ENCODE data around the gene DNAH9. TPM values are rescaled to one million over a fixed set of nuclear protein-coding genes. Genes with fewer than 3 reads are reported as not detected.

The DNAH9 gene
- total and polyA plus RNA-seq, 2 donors from 2014 or later = 3.7 to 6.9 TPM

DNA sequence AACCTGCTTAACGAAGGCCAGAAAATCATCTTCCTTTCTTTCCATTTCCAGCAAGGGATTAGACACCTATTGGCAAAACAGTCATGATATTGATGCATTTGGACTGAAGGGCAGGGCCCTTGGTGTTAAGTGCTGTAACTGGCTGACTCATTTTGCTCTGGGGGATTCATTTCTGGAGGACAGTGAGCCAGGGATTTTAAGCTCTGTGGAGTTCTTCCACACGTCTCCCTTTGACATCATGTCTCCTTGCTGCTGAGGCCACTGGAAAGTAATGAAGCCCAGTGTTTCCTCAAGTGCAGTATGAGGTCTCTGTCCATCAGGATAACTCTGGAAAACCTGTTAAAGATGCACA, 42.2 kb downstream of the DNAH9 start:
- no peak for DNase-seq
- Histone ChIP-seq H3K27ac (ENCODE audit: low read depth in 2 of 2, low read length in 2 of 2) (no peak overlapping the region), H3K27me3 (ENCODE audit: control insufficient read depth, insufficient read depth, low read length) (no peaks in the 10 kb centered on the region), H3K9ac (ENCODE audit: low read length in 3 of 3) (no peak overlapping the region), H3K4me1 (ENCODE audit: control insufficient read depth in 2 of 3, insufficient read depth in 2 of 3, low read depth in 1 of 3, low read length in 3 of 3) (no peaks in the 10 kb centered on the region), H3K36me3 (ENCODE audit: control insufficient read depth in 2 of 3, insufficient read depth in 3 of 3, low read length in 3 of 3) (no peaks in the 10 kb centered on the region), H3K9me3 (ENCODE audit: control insufficient read depth in 2 of 3, insufficient read depth in 1 of 3, low read length in 3 of 3) (no peaks in the 10 kb centered on the region), H3K4me3 (ENCODE audit: low read length in 3 of 3) (no peak overlapping the region)
- TF ChIP-seq, protein P1, sequence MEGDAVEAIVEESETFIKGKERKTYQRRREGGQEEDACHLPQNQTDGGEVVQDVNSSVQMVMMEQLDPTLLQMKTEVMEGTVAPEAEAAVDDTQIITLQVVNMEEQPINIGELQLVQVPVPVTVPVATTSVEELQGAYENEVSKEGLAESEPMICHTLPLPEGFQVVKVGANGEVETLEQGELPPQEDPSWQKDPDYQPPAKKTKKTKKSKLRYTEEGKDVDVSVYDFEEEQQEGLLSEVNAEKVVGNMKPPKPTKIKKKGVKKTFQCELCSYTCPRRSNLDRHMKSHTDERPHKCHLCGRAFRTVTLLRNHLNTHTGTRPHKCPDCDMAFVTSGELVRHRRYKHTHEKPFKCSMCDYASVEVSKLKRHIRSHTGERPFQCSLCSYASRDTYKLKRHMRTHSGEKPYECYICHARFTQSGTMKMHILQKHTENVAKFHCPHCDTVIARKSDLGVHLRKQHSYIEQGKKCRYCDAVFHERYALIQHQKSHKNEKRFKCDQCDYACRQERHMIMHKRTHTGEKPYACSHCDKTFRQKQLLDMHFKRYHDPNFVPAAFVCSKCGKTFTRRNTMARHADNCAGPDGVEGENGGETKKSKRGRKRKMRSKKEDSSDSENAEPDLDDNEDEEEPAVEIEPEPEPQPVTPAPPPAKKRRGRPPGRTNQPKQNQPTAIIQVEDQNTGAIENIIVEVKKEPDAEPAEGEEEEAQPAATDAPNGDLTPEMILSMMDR (IDR thresholded peaks at IDR 0.05; ENCODE audit: borderline replicate concordance, extremely low read depth, insufficient read depth) = no peak
- no peak for FAIRE-seq
- intact Hi-C loops (cut with DNase I) = no loop called here

DNA sequence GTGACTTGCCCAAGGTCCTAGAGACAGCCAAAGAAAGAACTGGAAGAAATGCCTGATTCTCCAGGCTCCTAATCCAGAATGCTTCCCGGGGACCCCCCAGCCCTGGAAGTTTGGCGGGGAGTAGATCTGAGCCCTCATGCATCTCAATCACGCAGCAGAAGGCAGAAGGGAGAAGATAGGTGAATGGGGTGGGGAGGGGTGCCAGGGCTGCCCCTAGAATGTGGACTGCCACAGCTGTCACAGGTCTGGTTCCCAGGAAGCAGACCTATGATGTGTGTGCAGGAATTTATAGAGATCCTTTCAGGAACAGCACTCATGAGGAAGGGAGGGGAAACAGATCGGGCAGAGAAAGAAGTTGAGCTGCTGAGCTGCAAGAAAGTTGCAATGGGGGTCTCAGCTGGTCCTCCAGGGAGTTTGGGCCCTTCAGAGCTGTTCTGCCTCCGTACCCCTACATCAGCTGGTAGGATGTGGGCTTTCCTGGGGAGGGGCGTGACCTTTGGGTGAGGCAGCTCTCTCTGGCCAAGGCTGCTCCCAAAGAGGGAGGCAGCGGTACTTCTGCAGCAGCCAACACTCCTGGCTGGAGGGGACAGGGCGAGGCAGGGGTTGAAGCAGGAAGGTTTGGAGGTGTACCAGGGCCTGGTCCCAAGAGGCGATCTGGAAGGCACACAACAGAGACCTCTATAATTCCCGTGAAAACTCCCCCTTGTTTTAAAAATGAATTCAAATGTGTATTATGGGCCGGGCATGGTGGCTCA, 43.4 kb downstream of the DNAH9 start:
- H3K36me3 ChIP-seq (ENCODE audit: control insufficient read depth in 2 of 3, insufficient read depth in 3 of 3, low read length in 3 of 3) = no peaks in the 10 kb centered on the region
- no peaks in the 10 kb centered on the region for H3K27me3 ChIP-seq (ENCODE audit: control insufficient read depth, insufficient read depth, low read length)
- FAIRE-seq = no peak
- H3K9ac ChIP-seq (ENCODE audit: low read length in 3 of 3) = no peak overlapping the region
- no peak overlapping the region for H3K4me3 ChIP-seq (ENCODE audit: low read length in 3 of 3)
- DNase-seq = no peak
- intact Hi-C loops (cut with DNase I) = no loop called here
- H3K4me1 ChIP-seq (ENCODE audit: control insufficient read depth in 2 of 3, insufficient read depth in 2 of 3, low read depth in 1 of 3, low read length in 3 of 3) = no peaks in the 10 kb centered on the region
- H3K9me3 ChIP-seq (ENCODE audit: control insufficient read depth in 2 of 3, insufficient read depth in 1 of 3, low read length in 3 of 3) = no peaks in the 10 kb centered on the region
- TF ChIP-seq, protein P1 (IDR thresholded peaks at IDR 0.05; ENCODE audit: borderline replicate concordance, extremely low read depth, insufficient read depth) = no peak
- no peak overlapping the region for H3K27ac ChIP-seq (ENCODE audit: low read depth in 2 of 2, low read length in 2 of 2)

DNA sequence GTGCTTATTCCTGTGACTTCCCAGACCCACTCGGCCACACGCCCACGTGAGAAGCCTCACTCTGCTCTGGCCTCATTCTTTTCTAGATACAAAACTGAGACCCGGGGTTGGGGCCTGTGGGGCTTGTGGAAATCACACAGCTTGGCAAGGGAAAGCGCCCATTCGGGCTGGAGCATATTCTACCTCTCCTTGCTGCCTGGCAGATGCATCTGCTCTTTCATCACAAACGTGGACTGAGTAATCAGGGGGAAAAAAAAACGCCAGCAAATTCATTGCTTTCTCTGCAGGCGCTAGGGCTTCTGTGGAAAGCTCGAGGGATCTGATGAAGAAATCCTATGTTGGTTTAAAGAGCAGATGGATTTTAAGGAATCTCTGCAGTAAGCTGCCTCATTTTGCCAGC, 44.4 kb downstream of the DNAH9 start:
- no peak overlapping the region for H3K27ac ChIP-seq (ENCODE audit: low read depth in 2 of 2, low read length in 2 of 2)
- H3K4me1 ChIP-seq (ENCODE audit: control insufficient read depth in 2 of 3, insufficient read depth in 2 of 3, low read depth in 1 of 3, low read length in 3 of 3) = no peaks in the 10 kb centered on the region
- no peak for FAIRE-seq
- H3K36me3 ChIP-seq (ENCODE audit: control insufficient read depth in 2 of 3, insufficient read depth in 3 of 3, low read length in 3 of 3) = no peaks in the 10 kb centered on the region
- H3K4me3 ChIP-seq (ENCODE audit: low read length in 3 of 3) = no peak overlapping the region
- DNase-seq = no peak
- TF ChIP-seq, protein P1 (IDR thresholded peaks at IDR 0.05; ENCODE audit: borderline replicate concordance, extremely low read depth, insufficient read depth) = no peak
- intact Hi-C loops (cut with DNase I) = no loop called here
- H3K9me3 ChIP-seq (ENCODE audit: control insufficient read depth in 2 of 3, insufficient read depth in 1 of 3, low read length in 3 of 3) = no peaks in the 10 kb centered on the region
- H3K9ac ChIP-seq (ENCODE audit: low read length in 3 of 3) = no peak overlapping the region
- no peaks in the 10 kb centered on the region for H3K27me3 ChIP-seq (ENCODE audit: control insufficient read depth, insufficient read depth, low read length)

DNA sequence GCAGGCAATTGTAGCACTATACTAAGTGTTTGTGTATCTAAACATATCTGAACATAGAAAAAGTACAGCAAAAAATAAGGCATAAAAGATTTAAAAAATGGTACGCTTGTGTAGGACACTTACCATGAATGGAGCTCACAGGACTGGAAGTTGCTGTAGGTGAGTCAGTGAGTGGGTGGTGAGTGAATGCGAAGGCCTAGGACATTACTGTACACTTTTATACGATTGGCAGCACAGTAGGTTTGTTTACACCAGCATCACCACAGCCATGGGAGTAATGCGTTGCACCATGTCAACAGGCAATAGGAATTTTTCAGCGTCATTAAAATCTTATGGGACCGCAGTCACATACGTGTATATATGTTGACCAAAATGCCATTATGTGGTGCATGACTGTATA, 45.6 kb downstream of the DNAH9 start:
- DNase-seq = no peak
- Histone ChIP-seq H3K27ac (ENCODE audit: low read depth in 2 of 2, low read length in 2 of 2) (no peak overlapping the region), H3K9me3 (ENCODE audit: control insufficient read depth in 2 of 3, insufficient read depth in 1 of 3, low read length in 3 of 3) (no peaks in the 10 kb centered on the region), H3K9ac (ENCODE audit: low read length in 3 of 3) (no peak overlapping the region), H3K27me3 (ENCODE audit: control insufficient read depth, insufficient read depth, low read length) (no peaks in the 10 kb centered on the region), H3K4me3 (ENCODE audit: low read length in 3 of 3) (no peak overlapping the region), H3K4me1 (ENCODE audit: control insufficient read depth in 2 of 3, insufficient read depth in 2 of 3, low read depth in 1 of 3, low read length in 3 of 3) (no peaks in the 10 kb centered on the region), H3K36me3 (ENCODE audit: control insufficient read depth in 2 of 3, insufficient read depth in 3 of 3, low read length in 3 of 3) (no peaks in the 10 kb centered on the region)
- no peak for FAIRE-seq
- TF ChIP-seq, protein P1 (IDR thresholded peaks at IDR 0.05; ENCODE audit: borderline replicate concordance, extremely low read depth, insufficient read depth) = no peak
- intact Hi-C loops (cut with DNase I) = no loop called here
